ENCODE results near the gene ZNF136.

ZNF136 gene

DNA sequence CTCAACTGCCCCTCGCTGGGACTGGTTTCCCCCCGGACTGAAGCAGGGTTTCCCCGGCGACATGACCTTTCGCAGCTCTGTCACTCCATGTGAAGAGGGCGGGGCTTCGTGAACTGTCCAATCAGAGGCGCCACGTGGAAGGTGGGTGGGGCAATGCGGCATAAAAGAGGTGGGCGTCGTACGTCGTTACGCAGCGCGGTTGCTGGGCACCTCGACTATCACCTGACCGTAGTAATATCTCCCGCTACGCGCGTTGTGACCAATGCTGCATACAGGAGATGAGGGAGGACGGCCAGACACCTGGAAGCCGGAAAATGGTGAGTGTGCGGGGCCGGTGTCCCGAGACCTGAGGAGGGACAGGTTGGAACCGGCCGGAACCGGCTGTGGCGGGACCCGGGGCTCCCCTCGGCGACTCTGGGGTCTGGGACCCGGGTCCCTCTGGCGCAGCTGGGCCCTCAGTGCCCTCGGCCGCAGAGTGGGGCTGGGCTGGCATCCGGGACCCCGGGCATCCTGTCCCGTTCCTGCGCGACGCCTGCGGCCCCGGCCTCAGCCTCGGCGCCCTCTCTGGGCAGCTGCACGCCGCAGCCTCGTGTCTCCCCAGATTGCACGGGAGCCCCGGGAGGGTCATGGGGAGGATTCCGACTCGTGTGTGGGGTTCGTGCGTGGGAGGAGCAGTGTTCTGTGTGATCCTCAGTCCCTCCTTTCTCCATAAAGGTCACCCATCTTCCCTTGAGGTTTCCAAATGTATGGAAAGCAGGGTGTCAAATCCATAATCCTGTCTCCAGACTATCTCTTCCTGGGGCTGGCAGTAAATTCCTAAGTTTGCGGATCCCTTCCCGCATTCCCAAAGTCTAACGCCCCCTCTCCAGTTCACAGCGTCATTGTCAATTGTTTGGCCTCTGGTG, 32.2 kb downstream of the ZNF136 start:
- DNase-seq, result no peak

DNA sequence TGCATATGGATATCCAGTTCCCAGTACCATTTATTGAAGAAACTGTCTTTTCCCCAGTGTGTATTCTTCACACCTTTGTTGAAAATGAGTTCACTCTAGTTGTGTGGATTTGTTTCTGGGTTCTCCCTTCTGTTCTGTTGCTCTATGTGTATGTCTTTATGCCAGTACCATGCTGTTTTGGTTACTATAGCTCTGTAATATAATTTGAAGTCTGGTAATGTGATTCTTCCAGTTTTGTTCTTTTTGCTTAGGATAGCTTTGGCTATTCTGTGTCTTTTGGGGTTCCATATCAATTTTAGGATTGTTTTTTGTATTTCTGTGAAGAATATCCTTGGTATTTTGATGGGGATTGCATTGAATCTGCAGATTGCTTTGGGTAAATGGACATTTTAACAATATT, 35.2 kb downstream of the ZNF136 start:
- no peak for DNase-seq

DNA sequence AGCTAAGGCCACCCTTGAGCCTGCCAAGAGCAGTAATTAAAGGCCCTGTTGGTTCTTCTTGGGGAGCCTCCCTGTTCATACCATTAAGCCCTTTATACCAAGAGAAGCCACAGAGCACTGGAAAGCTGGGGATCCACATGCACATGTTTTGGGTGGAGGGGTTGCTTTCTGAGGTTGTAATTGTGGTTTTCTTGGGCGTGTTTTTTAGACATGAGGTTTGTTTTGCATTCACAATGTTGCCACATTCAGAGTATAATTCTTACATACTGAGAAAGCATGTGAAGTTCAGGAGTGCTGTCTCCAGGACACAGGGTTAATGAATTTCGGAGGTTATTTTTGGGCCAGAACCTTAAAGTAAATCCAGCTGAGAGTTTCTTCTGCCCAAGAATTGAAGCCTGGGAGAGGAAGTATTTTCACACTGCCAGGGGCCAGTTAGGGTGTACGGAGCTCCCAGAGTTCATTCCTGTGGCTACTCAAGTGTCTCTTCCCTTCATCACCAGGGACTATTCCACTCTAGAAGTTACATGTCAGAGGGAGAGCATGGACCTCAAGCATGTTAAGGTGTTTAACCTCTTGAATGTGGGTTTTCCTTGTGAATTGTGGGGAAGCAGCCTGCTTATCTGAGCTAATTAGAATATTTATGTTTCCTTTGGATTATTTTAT, 37.0 kb downstream of the ZNF136 start:
- no peak for DNase-seq

GRCh38 chr19:12202250-12202649, 39.4 kb downstream of the ZNF136 start:
- DNase-seq, result no peak

DNA sequence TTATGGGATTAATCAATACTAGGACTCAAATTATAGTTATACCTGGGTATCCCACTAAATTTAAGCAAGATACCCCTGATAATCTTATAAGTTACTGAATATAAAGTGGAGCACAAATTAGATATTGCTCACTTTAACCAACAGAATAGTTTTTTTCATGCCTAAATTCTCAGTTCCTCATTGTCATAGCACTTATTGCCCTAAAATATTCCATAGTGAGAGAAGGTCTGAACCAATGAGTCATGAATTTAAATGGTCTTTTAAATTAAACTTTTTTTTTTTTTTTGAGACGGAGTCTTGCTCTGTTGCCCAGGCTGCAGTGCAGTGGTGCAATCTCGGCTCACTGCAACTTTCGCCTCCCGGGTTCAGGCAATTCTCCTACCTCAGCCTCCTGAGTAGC, 42.4 kb downstream of the ZNF136 start:
- DNase-seq, result no peak

DNA sequence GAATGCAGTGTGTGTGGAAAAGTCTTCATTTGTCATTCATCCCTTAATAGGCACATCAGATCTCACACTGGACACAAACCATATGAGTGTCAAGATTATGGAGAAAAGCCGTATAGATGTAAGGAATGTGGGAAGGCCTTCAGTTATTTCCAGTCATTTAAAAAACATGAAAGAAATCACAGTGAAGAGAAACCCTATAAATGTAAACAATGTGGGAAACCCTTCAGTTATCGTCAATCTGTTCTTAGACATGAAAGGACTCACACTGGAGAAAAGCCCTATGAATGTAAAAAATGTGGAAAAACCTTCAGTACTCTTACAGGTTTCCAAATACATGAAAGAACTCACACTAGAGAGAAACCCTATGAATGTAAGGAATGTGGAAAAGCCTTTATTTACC, 45.3 kb downstream of the ZNF136 start:
- DNase-seq, result no peak

DNA sequence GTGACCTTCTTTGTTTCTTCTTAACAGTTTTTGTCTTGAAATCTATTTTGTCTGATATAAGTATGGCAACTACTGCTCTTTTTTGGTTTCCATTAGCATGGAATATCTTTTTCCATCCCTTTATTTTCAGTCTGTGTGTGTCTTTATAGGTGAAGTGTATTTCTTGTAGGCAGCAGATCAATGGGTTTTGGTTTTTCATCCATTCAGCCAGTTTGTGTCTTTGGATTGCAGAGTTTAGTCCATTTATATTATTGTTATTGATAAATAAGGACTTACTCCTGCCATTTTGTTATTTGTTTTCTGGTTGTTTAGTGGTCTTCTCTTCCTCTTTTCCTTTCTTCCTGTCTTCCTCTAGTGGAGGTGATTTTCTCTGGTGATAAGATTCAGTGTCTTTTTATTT, 54.4 kb downstream of the ZNF136 start:
- DNase-seq, result no peak

DNA sequence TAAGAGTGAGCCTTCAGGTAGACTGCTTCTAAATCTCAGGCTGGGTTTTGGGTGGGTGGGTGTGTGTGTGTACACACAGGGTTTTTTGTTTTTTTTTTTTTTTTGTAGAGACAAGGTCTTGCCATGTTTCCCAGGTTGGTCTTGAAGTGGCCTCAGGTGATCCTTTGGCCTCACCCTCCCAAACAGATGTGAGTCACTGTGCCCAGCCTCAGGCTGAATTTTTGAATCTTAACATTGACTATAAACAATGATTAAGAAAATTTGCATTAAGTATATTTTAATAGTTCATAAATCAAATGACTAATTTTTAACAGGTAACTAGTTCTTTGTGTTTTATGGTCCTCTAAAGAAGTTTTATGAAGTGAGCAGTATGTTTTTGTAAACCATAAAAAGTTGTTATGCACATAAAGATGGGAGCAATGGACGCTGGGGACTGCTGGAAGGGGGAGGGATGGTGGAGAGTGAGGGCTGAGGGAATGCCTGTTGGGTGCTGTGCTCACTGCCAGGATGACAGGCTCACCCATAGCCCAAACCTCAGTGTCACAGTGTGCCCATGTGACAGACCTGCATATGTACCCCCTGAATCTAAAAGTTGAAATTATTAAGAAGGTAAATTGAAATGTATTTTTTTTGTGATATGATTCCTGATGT, 60.2 kb downstream of the ZNF136 start:
- DNase-seq, result no peak

- DNase-seq, result no peak
Observed at GRCh38 chr19:12224676-12225075, 61.8 kb downstream of the ZNF136 start.

DNA sequence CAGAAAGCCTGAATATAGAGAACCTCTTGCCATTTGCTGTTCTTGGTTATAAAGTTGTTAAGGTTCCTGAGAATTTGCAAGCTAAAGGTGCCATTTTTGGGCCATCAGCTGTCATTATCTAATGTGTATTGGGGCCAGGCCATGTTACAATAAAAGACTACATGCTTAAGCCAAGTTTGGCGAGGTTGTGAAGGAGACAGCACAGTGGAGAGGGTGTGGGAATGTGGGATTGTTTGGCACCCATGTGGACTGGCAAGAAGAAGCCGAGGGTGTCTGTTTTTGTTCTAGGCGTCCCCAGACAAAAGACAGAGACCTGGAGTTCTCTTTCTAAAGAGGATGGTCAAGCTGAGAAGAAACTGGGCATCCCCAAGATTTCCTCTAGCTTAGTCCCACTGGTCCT, 67.1 kb downstream of the ZNF136 start:
- no peak for DNase-seq

GRCh38 chr19:12230751-12231733, 68.1 kb downstream of the ZNF136 start:
- DNase-seq, result no peak

- DNase-seq, result no peak
Observed at GRCh38 chr19:12232961-12233360, 70.1 kb downstream of the ZNF136 start.

GRCh38 chr19:12237143-12237839, 74.4 kb downstream of the ZNF136 start:
- no peak for DNase-seq
